ENCODE results near the gene KCNQ1OT1.
A peak's percentile ranks its signal among the peaks of the same experiment; 100 is the strongest.

KCNQ1OT1 gene

GRCh38 chr11:2669634-2670469 is 29.9 kb downstream of the KCNQ1OT1 start:
- no peak for DNase-seq (ENCODE audit: low read depth in 2 of 2)

GRCh38 chr11:2668876-2669275 is 30.9 kb downstream of the KCNQ1OT1 start:
- DNase-seq (ENCODE audit: low read depth in 2 of 2), result no peak

- DNase-seq (ENCODE audit: low read depth in 2 of 2), result no peak
Observed at GRCh38 chr11:2667940-2668339, 31.9 kb downstream of the KCNQ1OT1 start.

GRCh38 chr11:2666828-2667570 is 32.8 kb downstream of the KCNQ1OT1 start:
- no peak for DNase-seq (ENCODE audit: low read depth in 2 of 2)

- no peak for DNase-seq (ENCODE audit: low read depth in 2 of 2)
Observed at GRCh38 chr11:2666401-2666741, 33.4 kb downstream of the KCNQ1OT1 start.

- DNase-seq (ENCODE audit: low read depth in 2 of 2), result no peak
Observed at GRCh38 chr11:2665526-2666400, 34.0 kb downstream of the KCNQ1OT1 start.

- DNase-seq (ENCODE audit: low read depth in 2 of 2), result no peak
Observed at GRCh38 chr11:2664791-2665525, 34.8 kb downstream of the KCNQ1OT1 start.

- no peak for DNase-seq (ENCODE audit: low read depth in 2 of 2)
Observed at GRCh38 chr11:2664376-2664775, 35.4 kb downstream of the KCNQ1OT1 start.

GRCh38 chr11:2663915-2664314 is 35.9 kb downstream of the KCNQ1OT1 start:
- DNase-seq (ENCODE audit: low read depth in 2 of 2), result no peak

- no peak for DNase-seq (ENCODE audit: low read depth in 2 of 2)
Observed at GRCh38 chr11:2663506-2663905, 36.3 kb downstream of the KCNQ1OT1 start.

GRCh38 chr11:2662430-2663299 is 37.1 kb downstream of the KCNQ1OT1 start:
- DNase-seq (ENCODE audit: low read depth in 2 of 2), result no peak

- DNase-seq (ENCODE audit: low read depth in 2 of 2), result no peak
Observed at GRCh38 chr11:2662024-2662312, 37.8 kb downstream of the KCNQ1OT1 start.

GRCh38 chr11:2661173-2662023 is 38.4 kb downstream of the KCNQ1OT1 start:
- no peak for DNase-seq (ENCODE audit: low read depth in 2 of 2)

GRCh38 chr11:2660357-2660939 is 39.3 kb downstream of the KCNQ1OT1 start:
- DNase-seq (ENCODE audit: low read depth in 2 of 2), result no peak

GRCh38 chr11:2657697-2658284 is 42.0 kb downstream of the KCNQ1OT1 start:
- DNase-seq (ENCODE audit: low read depth in 2 of 2), result no peak

GRCh38 chr11:2656859-2657258 is 42.9 kb downstream of the KCNQ1OT1 start:
- no peak for DNase-seq (ENCODE audit: low read depth in 2 of 2)

- DNase-seq (ENCODE audit: low read depth in 2 of 2), result peak in 1 of 2 experiments; percentile 5
Observed at GRCh38 chr11:2655834-2656622, 43.8 kb downstream of the KCNQ1OT1 start.
